Thymus (tissue), 11 donors: ENCODE data around the gene NHS. TPM values are rescaled to one million over a fixed set of nuclear protein-coding genes. Genes with fewer than 3 reads are reported as not detected.

ENCODE experiments used
- DNase-seq, 9 donors: peaks; one replicate each; pipeline ENCODE4 v3.0.0-alpha.2; 2013; ENCODE audit warnings: low spot score in 9 of 9, low read depth in 6 of 9, missing footprints in 1 of 9
- H3K27ac ChIP-seq, 2 donors: one replicate each; pipeline ENCODE4 v1.5.1; 2013; ENCODE audit warnings: control low read depth in 1 of 2, low read depth in 1 of 2, low read length in 1 of 2, mild to moderate bottlenecking in 1 of 2, moderate library complexity in 1 of 2
- H3K27me3 ChIP-seq, 2 donors: one replicate each; pipeline ENCODE4 v1.5.1; 2013; ENCODE audit warnings: low read length in 1 of 2; ENCODE audit not compliant: control insufficient read depth in 2 of 2, insufficient read depth in 1 of 2
- H3K36me3 ChIP-seq, 2 donors: one replicate each; pipeline ENCODE4 v1.5.1; 2013; ENCODE audit warnings: low read length in 1 of 2, mild to moderate bottlenecking in 1 of 2, moderate library complexity in 1 of 2; ENCODE audit not compliant: control insufficient read depth in 2 of 2, insufficient read depth in 2 of 2
- H3K4me1 ChIP-seq, 2 donors: one replicate each; pipeline ENCODE4 v1.5.1; 2013; ENCODE audit warnings: low read length in 2 of 2; ENCODE audit not compliant: control insufficient read depth in 2 of 2, insufficient read depth in 2 of 2
- H3K4me3 ChIP-seq, 2 donors: one replicate each; pipeline ENCODE4 v1.5.1; 2013; ENCODE audit warnings: low read length in 2 of 2, control low read depth in 1 of 2, mild to moderate bottlenecking in 1 of 2
- H3K9me3 ChIP-seq, 2 donors: one replicate each; pipeline ENCODE4 v1.5.1; 2013; ENCODE audit warnings: low read length in 1 of 2, mild to moderate bottlenecking in 1 of 2; ENCODE audit not compliant: control insufficient read depth in 2 of 2, insufficient read depth in 1 of 2
- WGBS: extraction: QIAGEN DNeasy Blood & Tissue Kit; methylation state at CpG from one replicate; pipeline ENCODE4 v1.1.7; 2013; 5-methylcytosine and 5-hydroxymethylcytosine counted together
- polyA plus RNA-seq: library from polyadenylated mRNA; stranded (reverse); fragments of 200-250 nt; gene quantifications from one replicate; pipeline ENCODE4 v1.2.3, GENCODE V29; 2013
- total RNA-seq: library from RNA; stranded (reverse); fragments of 120-200 nt; gene quantifications from one replicate; pipeline ENCODE4 v1.2.4, GENCODE V29; 2013
- donor health status: healthy.

Gene NHS
- total and polyA plus RNA-seq, 2 donors = 1.7 to 2.8 TPM

GRCh38 chrX:17449866-17450265, 74.9 kb downstream of the NHS start:
- Histone ChIP-seq H3K4me1 (no peaks in the 10 kb centered on the region), H3K36me3 (no peaks in the 10 kb centered on the region), H3K4me3 (no peak overlapping the region), H3K27me3 (no peaks in the 10 kb centered on the region), H3K9me3 (no peaks in the 10 kb centered on the region), H3K27ac (no peak overlapping the region)
- no peak for DNase-seq
- 92% methylated on average over 2 of the region's 2 CpGs for WGBS

GRCh38 chrX:17453788-17454187, 78.8 kb downstream of the NHS start:
- Histone ChIP-seq H3K36me3 (no peaks in the 10 kb centered on the region), H3K4me1 (no peaks in the 10 kb centered on the region), H3K27me3 (no peaks in the 10 kb centered on the region), H3K4me3 (no peak overlapping the region), H3K27ac (no peak overlapping the region), H3K9me3 (no peaks in the 10 kb centered on the region)
- DNase-seq = no peak

DNA sequence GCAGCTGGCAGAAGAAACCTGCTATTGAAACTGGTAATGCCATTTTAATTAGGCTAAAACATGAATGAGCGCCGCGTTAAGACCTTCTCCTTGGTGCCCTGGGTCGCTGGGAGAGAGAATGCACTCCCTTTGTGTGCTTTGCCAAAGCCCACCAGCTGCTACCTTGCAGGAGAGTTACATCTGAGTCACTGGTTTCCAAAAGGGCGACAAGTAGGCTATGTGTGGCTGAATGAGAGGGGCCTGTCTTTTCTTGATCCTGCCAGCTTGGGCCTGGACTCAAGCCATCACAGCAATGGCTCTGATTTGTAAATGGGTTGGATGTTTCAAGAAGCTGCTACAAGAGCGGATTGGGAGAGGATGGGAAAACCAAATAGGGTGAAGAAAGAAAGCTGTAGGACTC, 81.5 kb downstream of the NHS start:
- 88% methylated on average over 6 of the region's 6 CpGs for WGBS
- DNase-seq = no peak
- Histone ChIP-seq H3K9me3 (no peaks in the 10 kb centered on the region), H3K27me3 (no peaks in the 10 kb centered on the region), H3K27ac (no peak overlapping the region), H3K4me3 (no peak overlapping the region), H3K36me3 (no peaks in the 10 kb centered on the region), H3K4me1 (no peaks in the 10 kb centered on the region)

DNA sequence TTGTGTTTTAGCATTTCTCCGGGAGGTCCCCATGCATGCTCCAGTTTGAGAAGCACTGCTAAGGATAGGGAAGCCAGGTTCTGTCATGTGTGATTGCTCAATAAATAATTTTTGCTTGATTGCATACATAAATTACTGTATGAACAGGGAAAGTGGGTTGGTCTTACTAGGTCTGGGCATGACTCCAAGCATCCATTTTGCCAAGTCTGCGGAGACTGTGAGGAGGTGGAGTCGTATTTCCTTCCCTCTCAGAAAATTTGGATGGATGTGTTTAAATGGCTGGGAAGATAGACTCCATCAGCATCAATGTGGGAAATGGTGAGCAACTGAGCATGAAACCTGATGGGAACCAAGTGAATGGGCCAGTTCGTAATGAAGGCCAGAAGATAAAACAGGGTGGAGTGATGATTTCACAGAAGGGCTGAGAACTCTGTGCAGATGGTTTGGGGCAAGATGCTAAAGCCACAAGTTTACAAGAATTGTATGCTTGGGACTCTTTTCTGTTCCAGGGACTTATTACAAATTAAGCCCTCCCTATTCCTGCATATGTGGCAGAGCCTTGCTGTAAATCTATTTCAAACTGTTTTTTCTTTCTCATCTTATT, 84.1 kb downstream of the NHS start:
- no peaks in the 10 kb centered on the region for H3K4me1 ChIP-seq
- no peak overlapping the region for H3K27ac ChIP-seq
- H3K36me3 ChIP-seq = no peaks in the 10 kb centered on the region
- H3K9me3 ChIP-seq = no peaks in the 10 kb centered on the region
- DNase-seq = peak in 1 of 9 donors; percentile 12
- H3K27me3 ChIP-seq = no peaks in the 10 kb centered on the region
- WGBS = 86% methylated on average over 4 of the region's 4 CpGs
- H3K4me3 ChIP-seq = no peak overlapping the region

DNA sequence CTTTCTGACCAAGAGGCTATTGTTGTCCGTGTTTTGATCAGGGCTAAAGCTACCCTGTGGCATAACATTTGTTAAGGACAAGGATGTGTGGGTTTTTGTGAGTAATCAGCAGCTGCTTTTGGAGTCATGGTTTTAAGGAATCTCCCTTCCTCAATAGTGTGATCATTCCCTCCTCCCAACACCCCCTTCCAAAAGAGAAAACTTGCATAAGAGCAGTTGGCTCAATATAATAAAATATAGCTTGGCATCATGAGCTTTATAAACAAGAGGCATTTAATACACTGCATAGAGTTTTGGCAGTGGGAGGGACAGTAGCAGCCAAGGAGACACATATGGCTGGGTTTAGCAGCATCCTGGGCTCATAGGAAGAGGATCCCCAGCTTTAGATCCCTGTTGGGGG, 84.7 kb downstream of the NHS start:
- H3K9me3 ChIP-seq = no peaks in the 10 kb centered on the region
- H3K4me3 ChIP-seq = no peak overlapping the region
- no peaks in the 10 kb centered on the region for H3K36me3 ChIP-seq
- no peak for DNase-seq
- H3K4me1 ChIP-seq = no peaks in the 10 kb centered on the region
- no peak overlapping the region for H3K27ac ChIP-seq
- 52% methylated on average over 1 of the region's 1 CpG for WGBS
- no peaks in the 10 kb centered on the region for H3K27me3 ChIP-seq

GRCh38 chrX:17462881-17463280, 87.9 kb downstream of the NHS start:
- Histone ChIP-seq H3K27ac (no peak overlapping the region), H3K4me1 (no peaks in the 10 kb centered on the region), H3K4me3 (no peak overlapping the region), H3K9me3 (no peaks in the 10 kb centered on the region), H3K27me3 (no peaks in the 10 kb centered on the region), H3K36me3 (no peaks in the 10 kb centered on the region)
- DNase-seq = no peak
- whole genome bisulfite sequencing = 96% methylated on average over 1 of the region's 1 CpG

GRCh38 chrX:17464194-17464593, 89.2 kb downstream of the NHS start:
- no peaks in the 10 kb centered on the region for H3K27me3 ChIP-seq
- H3K36me3 ChIP-seq = no peaks in the 10 kb centered on the region
- no peak for DNase-seq
- no peaks in the 10 kb centered on the region for H3K4me1 ChIP-seq
- no peak overlapping the region for H3K4me3 ChIP-seq
- no peaks in the 10 kb centered on the region for H3K9me3 ChIP-seq
- H3K27ac ChIP-seq = no peak overlapping the region

GRCh38 chrX:17465201-17465600, 90.2 kb downstream of the NHS start:
- Histone ChIP-seq H3K4me1 (no peaks in the 10 kb centered on the region), H3K36me3 (no peaks in the 10 kb centered on the region), H3K27me3 (no peaks in the 10 kb centered on the region), H3K27ac (no peak overlapping the region), H3K9me3 (no peaks in the 10 kb centered on the region), H3K4me3 (no peak overlapping the region)
- no peak for DNase-seq
- 98% methylated on average over 2 of the region's 2 CpGs for WGBS

- Histone ChIP-seq H3K27ac (no peak overlapping the region), H3K27me3 (no peaks in the 10 kb centered on the region), H3K9me3 (no peaks in the 10 kb centered on the region), H3K4me1 (no peaks in the 10 kb centered on the region), H3K4me3 (no peak overlapping the region), H3K36me3 (no peaks in the 10 kb centered on the region)
- DNase-seq = no peak
- WGBS = 93% methylated on average over 4 of the region's 4 CpGs
These were observed 90.8 kb downstream of the NHS start for GRCh38 chrX:17465802-17466201.

DNA sequence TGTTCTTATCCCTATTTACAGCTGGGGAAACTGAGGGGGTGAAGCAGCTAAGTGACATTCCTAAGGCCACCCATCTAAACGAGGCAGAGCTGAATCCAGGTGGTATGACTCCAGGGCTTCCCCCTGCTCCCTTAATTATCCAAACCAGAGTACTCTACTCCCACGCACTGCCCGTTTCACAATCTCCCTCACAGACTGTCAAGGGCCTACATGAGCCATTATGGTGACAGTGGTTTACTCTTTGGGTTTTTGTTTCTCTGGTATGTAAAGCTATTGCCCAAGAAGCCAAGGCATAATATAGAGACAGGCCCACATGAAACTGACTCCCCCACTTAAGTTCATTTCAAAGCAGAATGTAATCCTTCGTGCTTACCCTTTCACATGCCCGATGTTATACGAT, 95.1 kb downstream of the NHS start:
- Histone ChIP-seq H3K27ac (no peak overlapping the region), H3K4me1 (no peaks in the 10 kb centered on the region), H3K4me3 (no peak overlapping the region), H3K36me3 (no peaks in the 10 kb centered on the region), H3K9me3 (no peaks in the 10 kb centered on the region), H3K27me3 (no peaks in the 10 kb centered on the region)
- 91% methylated on average over 6 of the region's 6 CpGs for WGBS
- no peak for DNase-seq
